ENCODE results near the gene FNDC3B. TPM values are rescaled to one million over a fixed set of nuclear protein-coding genes. Genes with fewer than 3 reads are reported as not detected.

The FNDC3B gene
- total RNA-seq, 1 donor from 2014 or later = 71.3 TPM

DNA sequence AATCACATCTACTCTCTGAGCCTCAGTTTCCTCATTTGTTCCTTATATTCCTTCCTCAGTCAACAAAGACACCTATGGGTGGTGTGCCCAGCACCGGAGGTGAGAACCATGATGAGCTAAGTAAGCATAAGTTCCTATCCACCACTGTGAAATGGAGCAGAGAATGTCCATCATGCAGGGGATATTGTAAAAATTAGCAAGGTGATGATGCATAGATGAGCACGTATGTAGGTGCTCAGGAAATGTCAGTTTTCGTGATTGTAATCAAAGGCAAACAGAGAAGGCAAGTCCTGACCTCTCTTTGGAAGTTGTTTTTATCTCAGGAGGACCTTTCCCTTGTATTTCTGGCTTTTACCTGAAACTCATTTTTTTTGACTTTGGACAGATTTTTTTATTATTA, 243.5 kb downstream of the FNDC3B start:
- DNase-seq (ENCODE audit: low read depth) = no peak
- Histone ChIP-seq H3K36me3 (ENCODE audit: control insufficient read depth, insufficient read depth, low read length) (peaks cover 3% of the 10 kb centered on the region), H3K27me3 (ENCODE audit: control insufficient read depth, insufficient read depth, low read length) (no peaks in the 10 kb centered on the region), H3K4me3 (ENCODE audit: low read depth, low read length) (no peak overlapping the region)
- TF ChIP-seq, protein P1, sequence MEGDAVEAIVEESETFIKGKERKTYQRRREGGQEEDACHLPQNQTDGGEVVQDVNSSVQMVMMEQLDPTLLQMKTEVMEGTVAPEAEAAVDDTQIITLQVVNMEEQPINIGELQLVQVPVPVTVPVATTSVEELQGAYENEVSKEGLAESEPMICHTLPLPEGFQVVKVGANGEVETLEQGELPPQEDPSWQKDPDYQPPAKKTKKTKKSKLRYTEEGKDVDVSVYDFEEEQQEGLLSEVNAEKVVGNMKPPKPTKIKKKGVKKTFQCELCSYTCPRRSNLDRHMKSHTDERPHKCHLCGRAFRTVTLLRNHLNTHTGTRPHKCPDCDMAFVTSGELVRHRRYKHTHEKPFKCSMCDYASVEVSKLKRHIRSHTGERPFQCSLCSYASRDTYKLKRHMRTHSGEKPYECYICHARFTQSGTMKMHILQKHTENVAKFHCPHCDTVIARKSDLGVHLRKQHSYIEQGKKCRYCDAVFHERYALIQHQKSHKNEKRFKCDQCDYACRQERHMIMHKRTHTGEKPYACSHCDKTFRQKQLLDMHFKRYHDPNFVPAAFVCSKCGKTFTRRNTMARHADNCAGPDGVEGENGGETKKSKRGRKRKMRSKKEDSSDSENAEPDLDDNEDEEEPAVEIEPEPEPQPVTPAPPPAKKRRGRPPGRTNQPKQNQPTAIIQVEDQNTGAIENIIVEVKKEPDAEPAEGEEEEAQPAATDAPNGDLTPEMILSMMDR (IDR thresholded peaks at IDR 0.05; ENCODE audit: insufficient read depth, low read length, poor library complexity, severe bottlenecking) = no peak

DNA sequence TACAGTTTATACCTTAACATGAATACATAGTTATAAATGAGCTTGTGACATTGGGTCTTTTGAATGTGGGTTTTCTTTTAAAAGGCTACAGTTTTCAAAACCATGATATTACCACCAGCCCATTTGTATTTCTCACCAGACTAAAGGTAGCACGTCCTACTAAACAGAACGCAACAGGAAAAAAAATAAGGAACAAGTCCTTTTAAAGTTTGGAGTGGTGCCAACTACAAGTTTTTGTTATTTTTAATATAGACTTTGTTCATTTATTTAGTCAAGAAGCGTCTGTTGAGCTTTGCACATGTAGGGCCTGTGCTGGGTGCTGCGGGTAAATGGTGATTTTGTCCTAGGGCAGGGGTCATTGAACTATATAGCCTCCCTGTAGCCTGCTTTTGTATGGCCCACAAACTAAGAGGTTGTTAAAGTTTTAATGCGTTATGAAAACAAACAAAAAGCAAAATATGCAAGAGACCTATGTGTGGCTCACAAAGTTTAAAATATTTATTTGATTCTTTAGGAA, 244.5 kb downstream of the FNDC3B start:
- Histone ChIP-seq H3K4me3 (ENCODE audit: low read depth, low read length) (no peak overlapping the region), H3K36me3 (ENCODE audit: control insufficient read depth, insufficient read depth, low read length) (peaks cover 3% of the 10 kb centered on the region), H3K27me3 (ENCODE audit: control insufficient read depth, insufficient read depth, low read length) (no peaks in the 10 kb centered on the region)
- TF ChIP-seq, protein P1 (IDR thresholded peaks at IDR 0.05; ENCODE audit: insufficient read depth, low read length, poor library complexity, severe bottlenecking) = no peak
- no peak for DNase-seq (ENCODE audit: low read depth)

DNA sequence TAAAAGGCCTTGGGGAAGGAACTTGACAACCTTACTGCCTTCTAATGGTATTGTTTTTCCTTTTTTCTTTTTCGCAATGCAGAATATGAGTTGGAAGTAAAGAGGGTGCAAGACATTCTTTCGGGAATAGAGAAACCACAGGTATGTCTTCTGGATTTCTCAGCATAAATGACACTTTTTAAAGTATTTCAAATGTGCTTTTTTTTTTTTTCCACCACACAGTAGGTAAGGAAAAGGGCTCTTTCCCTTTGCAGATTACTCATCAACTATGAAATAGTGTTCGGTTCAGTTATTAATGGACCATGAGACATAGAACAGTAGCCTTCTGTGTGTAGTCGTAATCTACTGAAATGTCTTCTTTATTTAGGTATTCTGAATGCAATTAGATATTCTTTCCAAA, 246.5 kb downstream of the FNDC3B start:
- peak; percentile 47 for DNase-seq (ENCODE audit: low read depth)
- Histone ChIP-seq H3K36me3 (ENCODE audit: control insufficient read depth, insufficient read depth, low read length) (peaks cover 3% of the 10 kb centered on the region), H3K27me3 (ENCODE audit: control insufficient read depth, insufficient read depth, low read length) (no peaks in the 10 kb centered on the region), H3K4me3 (ENCODE audit: low read depth, low read length) (no peak overlapping the region)
- TF ChIP-seq, protein P1 (IDR thresholded peaks at IDR 0.05; ENCODE audit: insufficient read depth, low read length, poor library complexity, severe bottlenecking) = no peak

DNA sequence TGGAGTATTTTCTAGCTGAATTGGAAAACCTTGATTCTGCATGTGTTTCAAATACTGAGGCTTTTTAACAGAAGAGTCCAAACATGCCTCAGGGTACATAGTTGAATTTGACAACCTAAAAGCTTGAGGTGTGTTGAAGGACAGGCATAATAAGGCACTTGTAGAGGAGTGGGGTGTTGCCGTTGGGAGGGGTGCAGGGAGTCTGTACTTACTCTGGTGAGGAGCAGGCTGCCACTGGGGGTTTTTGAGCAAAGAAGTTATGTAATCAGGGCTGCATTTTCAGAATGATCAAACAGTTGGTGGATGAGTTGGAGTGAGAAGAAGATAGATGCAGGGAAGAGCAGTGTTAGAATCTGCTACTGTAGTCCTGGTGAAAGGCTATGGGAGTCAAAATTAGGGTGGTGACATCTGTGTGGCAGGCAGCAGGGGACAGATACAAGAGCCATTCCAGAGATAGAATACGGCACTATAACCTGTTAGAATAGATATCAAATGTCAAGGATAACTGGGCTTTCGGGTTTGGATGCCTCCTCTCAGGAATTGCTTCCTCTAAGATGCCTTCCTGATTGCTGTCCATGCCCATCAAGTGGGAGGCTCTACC, 247.3 kb downstream of the FNDC3B start:
- TF ChIP-seq, protein P1 (IDR thresholded peaks at IDR 0.05; ENCODE audit: insufficient read depth, low read length, poor library complexity, severe bottlenecking) = no peak

DNA sequence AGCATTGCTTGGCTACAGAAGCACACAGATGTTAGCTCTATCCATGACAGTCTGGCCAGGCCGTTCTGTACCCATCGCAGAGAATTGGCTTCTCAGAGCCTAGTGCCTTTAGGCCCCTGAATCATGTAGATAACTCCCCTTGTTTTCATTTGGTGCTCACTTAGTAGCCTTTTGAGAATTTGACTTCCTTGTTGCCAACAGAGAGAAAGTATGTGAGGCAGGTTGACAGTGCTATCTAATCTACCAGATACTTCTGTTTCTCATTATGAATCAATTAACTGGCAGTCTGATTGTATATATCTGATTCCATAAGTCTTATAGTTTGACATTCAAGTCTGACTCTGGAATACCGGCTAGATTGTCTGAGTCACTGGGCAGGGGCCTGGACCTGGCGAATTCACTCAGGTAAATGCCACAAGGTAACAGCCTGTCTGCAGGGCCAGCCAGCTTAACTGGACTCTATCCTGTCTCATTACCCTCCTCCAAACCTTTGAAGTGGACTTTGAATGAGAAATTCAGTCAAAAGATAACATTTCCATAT, 248.6 kb downstream of the FNDC3B start:
- no peak for DNase-seq (ENCODE audit: low read depth)
- TF ChIP-seq, protein P1 (IDR thresholded peaks at IDR 0.05; ENCODE audit: insufficient read depth, low read length, poor library complexity, severe bottlenecking) = no peak
- Histone ChIP-seq H3K36me3 (ENCODE audit: control insufficient read depth, insufficient read depth, low read length) (peaks cover 3% of the 10 kb centered on the region), H3K4me3 (ENCODE audit: low read depth, low read length) (no peak overlapping the region), H3K27me3 (ENCODE audit: control insufficient read depth, insufficient read depth, low read length) (no peaks in the 10 kb centered on the region)

More for the DNA sequence above, 247.3 kb downstream of the FNDC3B start:
- Histone ChIP-seq H3K4me3 (ENCODE audit: low read depth, low read length) (no peak overlapping the region), H3K36me3 (ENCODE audit: control insufficient read depth, insufficient read depth, low read length) (peaks cover 3% of the 10 kb centered on the region), H3K27me3 (ENCODE audit: control insufficient read depth, insufficient read depth, low read length) (no peaks in the 10 kb centered on the region)
- no peak for DNase-seq (ENCODE audit: low read depth)

Data from kidney epithelial cell (primary cell).